Left hindlimb (tissue), 1 donor: ENCODE data around the gene CCDC170.

ENCODE experiments used
- DNase-seq: peaks from one replicate; pipeline ENCODE4 v3.0.0-alpha.2; 2018

The CCDC170 gene

DNA sequence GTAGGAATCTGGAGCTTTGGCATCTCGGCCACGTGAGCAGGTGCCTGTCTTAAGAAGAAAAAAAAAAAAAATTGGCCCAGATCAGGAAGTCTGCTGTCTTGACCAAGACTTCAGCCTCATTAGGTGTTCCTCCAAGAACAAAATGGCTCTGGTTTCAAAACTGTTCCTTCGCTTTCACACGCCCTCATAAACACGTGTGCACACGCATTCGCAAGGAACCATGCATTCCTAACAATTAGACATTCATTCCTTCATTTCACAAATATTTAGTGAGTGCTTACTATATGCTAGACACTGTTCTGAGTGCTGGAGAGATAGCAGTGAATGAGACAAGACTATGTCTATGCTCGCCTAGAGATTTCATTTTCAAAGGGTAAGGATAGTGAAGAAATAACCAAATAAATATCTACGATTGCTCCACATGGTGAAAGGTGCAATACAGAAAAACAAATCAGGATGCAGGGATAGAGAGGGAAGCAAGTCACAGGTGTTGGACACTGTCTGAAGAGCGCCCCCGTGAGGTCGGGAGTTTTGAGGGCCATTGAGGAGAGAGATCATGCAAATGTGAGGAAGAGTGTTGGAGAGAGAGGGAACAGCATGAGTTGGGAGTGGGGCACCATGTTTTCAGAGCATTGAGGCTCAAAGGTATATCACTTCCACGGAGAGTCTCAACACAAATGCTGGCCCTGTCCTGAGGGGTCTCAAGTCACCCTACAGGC is 53.3 kb downstream of the CCDC170 start:
- no peak for DNase-seq

DNA sequence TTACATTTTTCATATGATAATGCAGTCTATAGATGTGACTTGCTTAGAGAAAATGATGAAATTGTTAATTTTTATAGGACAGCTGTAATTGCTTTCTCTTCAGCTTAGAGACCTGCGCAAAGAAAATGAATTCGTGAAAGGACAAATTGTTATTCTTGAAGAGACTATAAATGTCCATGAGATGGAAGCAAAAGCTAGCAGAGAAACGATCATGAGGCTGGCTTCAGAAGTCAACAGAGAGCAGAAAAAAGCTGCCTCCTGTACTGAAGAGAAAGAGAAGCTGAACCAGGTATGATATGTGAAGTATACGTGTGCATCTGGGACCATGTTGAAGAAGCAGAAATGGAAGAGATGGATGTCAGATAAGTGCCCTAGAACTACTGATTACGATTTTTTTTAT is 54.4 kb downstream of the CCDC170 start:
- DNase-seq, result no peak

DNA sequence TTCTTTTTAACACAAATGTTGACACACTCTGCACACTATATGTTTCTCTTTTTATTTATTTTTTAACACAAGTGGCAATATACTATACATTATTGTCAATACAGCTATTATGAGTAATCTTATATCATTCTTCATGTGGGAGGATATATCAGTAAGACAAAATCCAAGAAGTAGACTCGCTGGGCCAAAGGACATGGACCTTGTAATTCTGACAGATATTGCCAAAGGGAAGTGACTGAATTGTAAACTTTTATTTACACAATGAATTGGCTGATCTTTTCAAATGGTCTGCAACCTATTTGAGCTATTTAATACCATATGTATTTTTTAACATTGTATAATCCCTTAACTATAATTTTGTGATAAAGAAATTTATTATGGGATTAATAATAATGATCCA is 56.0 kb downstream of the CCDC170 start:
- no peak for DNase-seq

GRCh38 chr6:151550618-151551017 is 56.8 kb downstream of the CCDC170 start:
- DNase-seq, result no peak

GRCh38 chr6:151551223-151551857 is 57.5 kb downstream of the CCDC170 start:
- DNase-seq, result no peak

GRCh38 chr6:151553416-151554165 is 59.8 kb downstream of the CCDC170 start:
- DNase-seq, result no peak

- no peak for DNase-seq
Measured at GRCh38 chr6:151561238-151561637, 67.4 kb downstream of the CCDC170 start.

DNA sequence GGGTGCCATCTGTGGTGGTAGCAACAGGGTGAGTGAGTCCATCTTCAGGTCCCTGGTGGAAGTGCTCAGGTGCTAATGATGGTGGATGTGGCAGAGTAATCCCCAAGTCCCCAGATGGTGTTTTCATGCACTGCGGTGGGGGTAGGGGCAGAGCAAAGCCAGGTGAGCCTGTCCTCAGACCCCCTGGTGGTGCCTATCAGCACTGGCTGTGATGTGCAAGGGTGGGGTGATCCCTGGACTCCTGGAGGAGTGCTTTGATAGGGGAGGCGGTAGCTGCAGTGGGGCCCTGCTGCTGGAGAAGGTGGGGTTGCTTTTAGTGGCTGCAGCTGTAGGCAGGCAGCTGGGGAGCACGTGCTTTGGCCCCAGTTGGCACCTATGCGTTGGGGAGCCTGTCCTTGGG is 70.8 kb downstream of the CCDC170 start:
- no peak for DNase-seq

DNA sequence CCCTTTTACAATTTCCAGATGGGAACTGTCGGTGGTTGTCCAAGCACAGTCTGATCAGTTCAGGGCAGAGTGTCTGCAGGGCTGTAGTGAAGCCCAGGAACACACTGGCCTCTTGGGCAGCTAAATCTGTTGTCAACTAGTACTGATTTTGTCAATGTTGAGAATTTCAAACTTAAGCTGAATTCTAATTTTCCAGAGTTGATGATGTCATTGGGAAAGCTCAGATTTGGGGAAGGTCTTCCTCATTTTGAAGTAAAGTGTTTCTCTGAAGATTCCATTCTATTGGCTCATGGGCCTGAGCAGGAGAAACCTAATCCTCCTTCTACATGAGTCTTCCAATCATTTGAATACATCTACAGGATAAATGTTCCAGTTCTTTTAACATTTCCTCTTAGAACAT is 72.1 kb downstream of the CCDC170 start:
- DNase-seq, result no peak

DNA sequence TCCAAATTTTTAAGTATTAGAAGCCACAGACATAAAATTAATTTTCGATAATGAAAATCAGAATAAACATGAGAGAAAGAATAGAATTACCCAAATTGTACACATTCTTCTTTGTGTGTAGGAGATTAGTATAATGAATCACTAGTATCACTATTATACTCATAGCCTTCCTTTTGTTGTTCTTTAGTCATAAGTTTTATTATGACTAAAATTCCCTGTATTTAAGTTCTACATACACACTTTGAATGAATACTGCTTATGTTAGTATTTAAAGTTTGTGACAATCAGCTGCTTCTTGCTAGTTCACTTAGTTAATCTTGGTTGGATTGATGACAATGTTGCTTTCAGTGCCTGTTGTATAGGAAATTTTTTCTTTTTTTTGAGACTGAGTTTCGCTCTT is 72.7 kb downstream of the CCDC170 start:
- no peak for DNase-seq

DNA sequence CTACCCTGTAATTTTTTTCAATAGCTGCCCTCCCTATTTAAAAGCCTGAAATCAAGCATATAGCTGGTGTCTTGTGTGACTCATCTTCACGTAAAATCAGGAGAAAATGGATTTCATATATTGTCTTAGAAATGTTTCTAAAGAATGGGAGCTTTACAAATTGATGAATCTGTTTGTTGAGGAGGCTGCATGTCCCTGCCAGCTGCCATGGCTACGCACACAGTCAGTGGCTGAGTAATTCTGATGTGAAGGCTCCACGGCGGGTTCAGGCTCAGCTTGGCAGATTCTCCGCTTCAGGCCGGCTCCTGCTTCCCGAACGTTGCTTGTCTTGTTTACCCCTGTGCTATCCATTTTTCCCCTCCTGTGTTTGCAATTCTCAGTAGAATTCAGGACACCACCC is 82.8 kb downstream of the CCDC170 start:
- DNase-seq, result no peak

GRCh38 chr6:151577257-151577656 is 83.4 kb downstream of the CCDC170 start:
- no peak for DNase-seq

GRCh38 chr6:151585741-151586140 is 91.9 kb downstream of the CCDC170 start:
- no peak for DNase-seq

GRCh38 chr6:151589667-151590066 is 95.8 kb downstream of the CCDC170 start:
- DNase-seq, result no peak

- DNase-seq, result no peak
Measured at GRCh38 chr6:151590742-151591141, 96.9 kb downstream of the CCDC170 start.

GRCh38 chr6:151592449-151593159 is 98.8 kb downstream of the CCDC170 start:
- no peak for DNase-seq

GRCh38 chr6:151609146-151609902 is 115.5 kb downstream of the CCDC170 start:
- DNase-seq, result no peak

- no peak for DNase-seq
Measured at GRCh38 chr6:151610326-151610725, 116.5 kb downstream of the CCDC170 start.

DNA sequence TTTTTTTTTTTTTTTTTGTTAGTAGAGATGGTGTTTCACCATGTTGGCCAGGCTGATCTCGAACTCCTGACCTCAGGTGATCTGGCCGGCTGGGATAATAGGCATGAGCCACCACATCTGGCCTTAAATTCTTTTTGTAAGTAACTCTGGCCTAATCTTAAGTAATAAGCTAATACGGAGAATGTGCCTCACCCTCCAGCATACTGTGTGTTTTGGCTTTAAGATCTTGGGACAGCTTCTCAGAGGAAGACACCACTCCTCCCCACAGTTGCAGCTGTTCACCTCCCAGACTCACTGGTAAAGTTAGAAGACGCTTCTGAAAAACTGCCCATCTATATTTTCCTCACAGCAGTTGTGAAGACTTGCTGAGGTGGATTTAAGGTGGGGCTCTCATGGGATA is 120.8 kb downstream of the CCDC170 start:
- DNase-seq, result no peak

DNA sequence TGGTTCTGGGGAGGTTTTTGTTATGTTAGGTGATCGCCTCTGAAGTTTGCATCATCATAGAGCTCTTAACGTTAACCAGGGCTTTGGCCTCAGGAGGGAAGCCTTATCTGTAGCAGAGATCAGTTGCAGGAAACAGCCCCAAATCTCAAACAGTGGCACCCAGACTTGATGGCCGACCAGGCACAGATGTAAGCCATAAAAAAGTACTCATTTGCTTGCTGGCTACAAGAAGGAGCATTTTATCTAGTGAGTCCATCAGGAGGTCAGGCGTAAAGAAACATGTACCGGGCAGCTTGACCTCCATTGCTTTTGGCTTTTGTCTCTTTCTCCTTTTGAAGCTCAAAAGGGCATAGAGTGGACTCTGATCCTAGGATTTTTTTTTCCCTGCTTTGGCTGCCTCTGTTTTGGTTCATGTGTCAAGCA is 122.3 kb downstream of the CCDC170 start:
- no peak for DNase-seq

GRCh38 chr6:151616600-151616999 is 122.8 kb downstream of the CCDC170 start:
- no peak for DNase-seq

GRCh38 chr6:151617539-151617938 is 123.7 kb downstream of the CCDC170 start:
- DNase-seq, result no peak

DNA sequence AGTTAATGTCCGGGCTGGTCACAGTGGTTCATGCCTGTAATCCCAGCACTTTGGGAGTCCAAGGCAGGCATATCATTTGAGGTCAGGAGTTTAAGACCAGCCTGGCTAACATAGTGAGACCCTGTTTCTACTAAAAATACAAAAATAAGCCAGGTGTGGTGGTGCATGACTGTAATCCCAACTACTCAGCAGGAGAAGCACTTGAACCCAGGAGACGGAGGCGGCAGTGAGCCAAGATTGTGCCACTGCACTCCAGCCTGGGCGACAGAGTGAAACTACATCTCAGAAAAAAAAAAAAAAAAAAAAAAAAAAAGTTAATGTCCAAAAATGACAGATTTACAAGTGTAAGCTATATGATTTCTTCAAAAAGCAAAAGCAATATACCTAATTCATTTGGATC is 124.9 kb downstream of the CCDC170 start:
- DNase-seq, result no peak
